ENCODE measurements around the gene MAFG.

MAFG gene

GRCh38 chr17:81909966-81910839 lies 17.3 kb downstream of the MAFG start:
- no peak for DNase-seq (ENCODE audit: low read depth)

GRCh38 chr17:81909231-81909630 lies 18.3 kb downstream of the MAFG start:
- DNase-seq (ENCODE audit: low read depth) = no peak

GRCh38 chr17:81908793-81909192 lies 18.7 kb downstream of the MAFG start:
- DNase-seq (ENCODE audit: low read depth) = no peak

- DNase-seq (ENCODE audit: low read depth) = no peak
These were observed 20.1 kb downstream of the MAFG start for GRCh38 chr17:81907219-81908145.

- DNase-seq (ENCODE audit: low read depth) = no peak
These were observed 20.9 kb downstream of the MAFG start for GRCh38 chr17:81906476-81907218.

- no peak for DNase-seq (ENCODE audit: low read depth)
These were observed 21.5 kb downstream of the MAFG start for GRCh38 chr17:81905993-81906392.

GRCh38 chr17:81905424-81905875 lies 22.1 kb downstream of the MAFG start:
- no peak for DNase-seq (ENCODE audit: low read depth)

GRCh38 chr17:81904600-81905423 lies 22.7 kb downstream of the MAFG start:
- no peak for DNase-seq (ENCODE audit: low read depth)

GRCh38 chr17:81903896-81904599 lies 23.5 kb downstream of the MAFG start:
- DNase-seq (ENCODE audit: low read depth) = no peak

GRCh38 chr17:81903415-81903831 lies 24.1 kb downstream of the MAFG start:
- DNase-seq (ENCODE audit: low read depth) = no peak

- no peak for DNase-seq (ENCODE audit: low read depth)
These were observed 24.7 kb downstream of the MAFG start for GRCh38 chr17:81902653-81903414.

- no peak for DNase-seq (ENCODE audit: low read depth)
These were observed 25.4 kb downstream of the MAFG start, which contains the start of gene NPB for GRCh38 chr17:81902023-81902652. TSS of gene NPB (plus strand) at chr17:81902238. CDS start at chr17:81902278, 40 bp downstream.

- DNase-seq (ENCODE audit: low read depth) = no peak
These were observed 26.1 kb downstream of the MAFG start for GRCh38 chr17:81901167-81902022.

- no peak for DNase-seq (ENCODE audit: low read depth)
These were observed 27.2 kb downstream of the MAFG start for GRCh38 chr17:81900181-81900820.

- DNase-seq (ENCODE audit: low read depth) = no peak
These were observed 27.9 kb downstream of the MAFG start for GRCh38 chr17:81899514-81900166.

GRCh38 chr17:81898885-81899284 lies 28.6 kb downstream of the MAFG start:
- no peak for DNase-seq (ENCODE audit: low read depth)
